HUDEP-2 (cell line): ENCODE measurements around the gene NEMF.
A peak's percentile ranks its signal among the peaks of the same experiment; 100 is the strongest.
"Not testable (repeated sequence)": the region's sequence is repeated elsewhere in the genome, so short reads cannot be mapped to it uniquely, and the experiment has no call there.

Experiments
- DNase-seq, 76 experiments: peaks; one replicate each; lab custom pipeline; 2025; ENCODE audit not compliant: unreplicated experiment in 76 of 76; lab: John Stamatoyannopoulos, UW

Gene NEMF

DNA sequence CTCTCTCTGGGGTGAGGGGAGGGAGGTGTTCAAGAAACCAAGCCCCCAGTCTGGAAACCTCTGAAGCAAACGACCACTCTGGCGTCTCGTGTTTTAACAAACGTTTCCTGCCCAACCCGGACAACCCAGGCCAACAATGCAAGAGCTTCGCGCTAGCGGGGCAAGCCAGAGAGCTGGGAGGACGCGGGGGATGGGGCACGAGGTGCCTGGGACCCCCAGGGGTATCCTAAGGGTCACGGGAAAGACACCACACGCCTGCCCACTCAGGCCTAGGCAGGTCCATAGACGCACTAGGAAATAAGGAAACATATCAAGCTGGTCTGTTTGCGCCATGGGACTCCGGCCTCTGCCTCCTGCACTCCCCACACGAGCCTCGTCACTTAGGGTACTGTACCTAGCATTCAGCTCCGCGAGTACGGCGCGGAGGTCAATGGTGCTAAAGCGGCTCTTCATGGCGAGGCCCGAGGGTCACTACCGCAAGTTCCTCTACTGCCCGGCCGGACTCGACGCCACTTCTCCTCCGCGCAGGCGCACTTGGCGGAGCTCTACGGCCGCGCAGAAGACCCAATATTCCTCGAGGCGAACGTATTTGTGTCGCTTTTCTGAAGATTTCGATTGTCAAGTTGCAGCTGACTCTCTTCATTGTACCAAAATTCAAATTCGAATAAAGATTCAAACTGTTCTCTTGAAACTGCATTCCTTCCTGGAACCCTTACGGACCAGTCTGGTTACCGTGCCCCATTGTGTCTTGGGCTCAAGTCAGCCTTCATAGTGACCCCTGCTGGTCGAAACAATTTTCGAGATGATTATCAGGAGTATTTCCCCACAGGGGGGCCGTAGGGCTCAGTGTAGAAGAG lies at the start of gene NEMF:
Gene NEMF (minus strand): TSS at position 488 of the 857 bp plus-strand sequence. CDS start 35 bp downstream, at position 453.
- DNase-seq: peak in 75 of 76 experiments; percentile 9 to 92 (median 77)

DNA sequence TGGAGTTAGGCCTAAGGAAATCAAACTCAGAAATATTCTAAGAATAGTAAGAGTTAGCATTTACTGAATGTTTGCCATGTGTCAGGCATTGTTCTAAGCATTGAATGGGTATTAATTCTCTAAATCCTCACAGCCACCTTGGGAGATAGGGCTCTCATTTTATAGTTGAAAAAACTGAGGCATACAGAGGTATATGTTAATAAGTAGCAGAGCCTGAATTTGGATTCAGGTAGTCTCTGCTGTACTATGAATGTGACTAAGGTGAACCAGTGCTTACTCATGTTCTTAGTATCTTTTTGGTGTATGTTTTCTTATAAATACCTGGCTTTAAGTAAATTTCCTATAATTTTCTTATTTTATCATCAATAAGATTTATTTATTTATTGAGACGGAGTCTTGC lies 48.4 kb upstream of the NEMF start:
- no peak for DNase-seq

GRCh38 chr14:49898485-49898884 lies 45.9 kb upstream of the NEMF start:
- DNase-seq: no peak

GRCh38 chr14:49897965-49898364 lies 45.4 kb upstream of the NEMF start:
- no peak for DNase-seq

GRCh38 chr14:49897414-49897813 lies 44.8 kb upstream of the NEMF start:
- no peak for DNase-seq

- peak in 2 of 76 experiments; percentile 17 to 29 for DNase-seq
These were observed 44.4 kb upstream of the NEMF start for GRCh38 chr14:49896966-49897365.

DNA sequence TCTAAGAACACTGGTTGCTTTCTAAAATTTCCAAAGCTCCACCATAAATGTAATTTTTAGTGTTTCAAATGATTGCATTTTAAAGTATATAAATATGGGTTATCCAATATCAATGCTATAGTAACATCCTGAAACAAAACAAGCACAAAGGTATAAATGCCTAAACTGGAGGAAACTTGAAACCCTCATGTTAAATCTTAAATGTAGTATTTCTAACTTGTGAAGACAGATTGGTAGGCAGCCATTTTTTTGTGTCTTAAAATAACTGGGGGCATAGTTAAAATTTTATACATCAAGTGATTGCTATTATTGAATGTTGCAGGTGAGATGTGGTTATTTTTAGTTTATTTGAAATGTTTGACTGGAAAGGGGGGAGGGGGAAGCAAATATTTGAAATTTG lies 43.7 kb upstream of the NEMF start:
- DNase-seq: not testable (repeated sequence)

- DNase-seq: peak in 1 of 76 experiments; percentile 10
These were observed 42.9 kb upstream of the NEMF start for GRCh38 chr14:49895480-49895879.

DNA sequence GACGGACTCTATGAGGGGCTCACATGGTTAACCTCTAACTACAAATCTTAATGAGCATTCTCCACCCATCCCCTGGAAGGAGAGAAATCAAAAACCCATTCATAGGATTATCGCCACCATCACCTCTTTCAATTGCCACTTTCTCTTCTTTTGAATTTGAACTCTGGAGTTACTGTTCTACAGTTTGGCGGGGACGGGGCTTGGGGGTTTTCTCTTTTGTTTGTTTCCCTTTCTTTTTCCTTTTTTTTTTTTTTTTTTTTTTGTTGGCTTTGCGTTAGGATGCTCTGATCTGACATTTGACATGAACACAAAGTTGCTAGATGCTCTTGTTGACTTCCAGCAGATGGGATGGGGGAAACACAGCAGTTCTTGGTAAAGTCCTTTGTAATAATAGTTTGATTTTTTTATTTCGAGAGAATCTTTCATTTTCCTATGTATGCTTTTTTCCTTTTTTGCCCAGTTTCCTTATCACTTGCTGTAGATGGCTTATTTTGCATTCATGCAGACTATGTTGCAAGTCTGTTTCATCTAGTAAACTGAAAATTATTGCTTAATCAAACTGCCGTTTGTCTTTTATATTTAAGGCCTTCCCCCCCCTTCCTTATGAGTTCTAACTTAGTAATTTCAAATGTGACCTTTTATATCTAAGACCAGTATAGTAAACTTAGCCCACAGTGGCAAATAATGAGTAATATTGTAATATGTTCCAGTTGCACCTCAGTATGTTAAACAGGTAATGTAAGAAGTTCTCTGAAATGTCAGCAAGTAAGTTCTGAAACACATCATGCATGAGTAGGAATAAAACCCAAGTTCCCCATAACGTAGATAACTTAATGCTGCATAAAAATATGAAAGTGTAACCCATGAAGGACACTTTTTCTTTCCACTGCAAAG lies 41.9 kb upstream of the NEMF start:
- peak in 1 of 76 experiments; percentile 15 for DNase-seq

- DNase-seq: peak in 61 of 76 experiments; percentile 4 to 82 (median 55)
These were observed 41.0 kb upstream of the NEMF start for GRCh38 chr14:49893309-49894213.

- DNase-seq: peak; percentile 18 to 97 (median 94)
These were observed 40.2 kb upstream of the NEMF start, which contains the start of gene ARF6 for GRCh38 chr14:49892636-49893308. ARF6 (plus strand) TSS chr14:49893082; CDS start chr14:49893737, 655 bp downstream.

- peak in 56 of 76 experiments; percentile 20 to 84 (median 54) for DNase-seq
These were observed 39.7 kb upstream of the NEMF start for GRCh38 chr14:49892301-49892635.

- no peak for DNase-seq
These were observed 35.7 kb upstream of the NEMF start for GRCh38 chr14:49888293-49888692.

DNA sequence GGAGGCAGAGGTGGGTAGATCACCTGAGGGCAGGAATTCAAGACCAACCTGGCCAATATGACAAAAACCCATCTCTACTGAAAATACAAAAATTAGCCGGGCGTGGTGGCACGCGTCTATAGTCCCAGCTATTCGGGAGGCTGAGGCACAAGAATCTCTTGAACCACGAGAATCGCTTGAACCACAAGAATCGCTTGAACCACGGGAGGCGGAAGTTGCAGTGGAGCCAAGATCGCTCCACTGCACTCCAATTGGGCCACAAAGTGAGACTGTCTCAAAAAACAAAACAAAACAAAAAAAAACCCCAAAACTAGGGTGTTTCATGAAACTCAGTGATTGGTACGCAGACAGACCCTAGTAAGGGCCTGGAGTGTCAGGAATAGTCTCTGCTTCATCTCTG lies 33.9 kb upstream of the NEMF start:
- no peak for DNase-seq

- peak in 70 of 76 experiments; percentile 16 to 88 (median 66) for DNase-seq
These were observed 30.5 kb upstream of the NEMF start for GRCh38 chr14:49882826-49883694.

DNA sequence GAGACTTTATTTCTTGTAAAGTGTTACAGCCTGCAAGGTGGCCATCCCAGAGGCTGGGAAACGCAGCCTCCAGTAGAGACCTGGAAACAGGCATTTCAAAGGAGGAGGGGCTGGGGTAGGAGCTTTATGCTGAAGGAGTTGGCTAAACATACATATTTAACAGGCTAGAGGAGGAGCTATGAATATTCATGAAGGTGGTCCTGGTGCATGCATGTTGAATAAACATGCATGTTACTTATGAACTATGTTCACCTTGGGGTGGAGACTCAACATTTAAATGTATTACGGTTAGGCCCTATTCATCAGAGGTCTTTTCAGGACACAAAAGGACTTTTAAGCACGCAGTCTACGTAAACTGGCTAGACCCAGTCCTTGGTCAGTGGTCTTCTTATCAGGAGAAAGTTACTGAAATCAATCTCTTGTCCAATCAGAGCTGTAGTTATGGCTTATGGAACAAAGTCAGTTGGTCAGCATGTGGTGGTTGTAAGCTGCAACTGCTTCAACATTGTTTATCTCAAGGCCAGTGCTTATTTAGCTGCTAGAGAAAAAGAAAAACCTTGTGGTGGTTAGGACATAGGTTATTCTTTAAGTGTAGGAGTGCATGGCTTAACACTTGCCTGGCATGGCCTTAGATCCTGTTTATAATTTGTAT lies 28.9 kb upstream of the NEMF start:
- peak in 7 of 76 experiments; percentile 14 to 33 (median 27) for DNase-seq

GRCh38 chr14:49880267-49881064 lies 27.9 kb upstream of the NEMF start:
- peak in 1 of 76 experiments; percentile 13 for DNase-seq
